CD4-positive, alpha-beta T cell treated with Interleukin-1 beta for 1 hour (primary cell): ENCODE measurements around the gene ADPRM.
"Not testable (repeated sequence)": the region's sequence is repeated elsewhere in the genome, so short reads cannot be mapped to it uniquely, and the experiment has no call there.

ENCODE experiments used
- DNase-seq, 2 donors: peaks; one replicate each; pipeline ENCODE4 v3.0.0-alpha.2; 2020 to 2022

ADPRM gene

GRCh38 chr17:10702574-10702973 lies 5.2 kb downstream of the ADPRM start:
- no peak for DNase-seq

DNA sequence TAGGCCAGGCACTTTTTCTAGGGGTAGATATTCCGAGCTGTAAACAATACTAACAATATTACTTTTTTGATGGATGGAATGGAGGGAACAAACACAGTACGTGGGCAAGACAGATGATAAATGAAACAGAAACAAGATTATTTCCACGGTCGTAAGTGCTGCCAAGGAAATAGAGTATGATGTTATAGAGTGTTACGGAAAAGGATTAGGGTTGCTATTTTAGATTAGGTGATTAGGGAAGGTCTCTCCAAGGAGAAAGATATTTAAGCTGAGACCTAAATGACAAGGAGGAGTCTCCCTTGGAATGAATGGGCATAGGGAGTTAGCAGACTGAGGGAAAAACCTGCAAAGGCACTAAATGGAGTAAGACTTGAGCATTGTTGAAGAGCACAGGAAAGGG lies 8.3 kb downstream of the ADPRM start:
- no peak for DNase-seq

DNA sequence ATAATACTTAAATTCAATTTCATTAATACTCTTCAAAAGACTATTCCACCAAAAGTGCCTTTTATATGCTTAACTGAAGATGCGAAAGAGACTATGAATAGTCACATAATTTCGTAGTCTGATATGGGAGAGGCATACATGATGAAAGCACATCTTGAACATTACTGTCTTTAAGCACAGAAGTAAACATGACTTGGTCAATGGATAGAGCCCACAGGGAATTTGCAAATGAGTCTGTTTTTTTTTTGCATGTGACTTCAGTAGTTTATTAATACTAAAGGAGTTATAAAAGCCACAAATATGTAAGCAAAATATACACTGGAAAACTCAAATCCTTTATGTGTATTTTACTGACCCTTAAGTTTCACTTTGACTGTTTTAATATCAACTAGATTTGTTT lies 15.9 kb downstream of the ADPRM start:
- DNase-seq, result no peak

DNA sequence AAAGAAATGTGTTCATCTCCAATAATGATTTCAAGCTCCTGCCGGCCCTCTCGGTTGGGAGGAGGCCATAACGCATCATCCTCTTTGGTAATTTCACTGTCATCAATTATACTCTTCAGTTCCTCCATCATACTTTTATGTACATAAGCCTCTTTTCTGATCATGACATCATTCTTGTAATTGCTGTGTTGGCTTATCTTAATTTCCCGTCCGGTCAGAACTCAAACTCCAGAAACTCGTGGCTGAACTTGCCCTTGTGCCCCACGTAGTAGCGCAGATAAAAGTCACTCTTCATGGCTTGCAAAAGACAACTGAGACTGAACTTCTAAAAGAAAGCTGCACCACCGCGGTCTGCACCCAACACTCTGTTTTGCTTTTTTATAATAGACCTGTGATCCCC lies 18.8 kb downstream of the ADPRM start:
- DNase-seq, result no peak

GRCh38 chr17:10718547-10718946 lies 21.2 kb downstream of the ADPRM start:
- no peak for DNase-seq

DNA sequence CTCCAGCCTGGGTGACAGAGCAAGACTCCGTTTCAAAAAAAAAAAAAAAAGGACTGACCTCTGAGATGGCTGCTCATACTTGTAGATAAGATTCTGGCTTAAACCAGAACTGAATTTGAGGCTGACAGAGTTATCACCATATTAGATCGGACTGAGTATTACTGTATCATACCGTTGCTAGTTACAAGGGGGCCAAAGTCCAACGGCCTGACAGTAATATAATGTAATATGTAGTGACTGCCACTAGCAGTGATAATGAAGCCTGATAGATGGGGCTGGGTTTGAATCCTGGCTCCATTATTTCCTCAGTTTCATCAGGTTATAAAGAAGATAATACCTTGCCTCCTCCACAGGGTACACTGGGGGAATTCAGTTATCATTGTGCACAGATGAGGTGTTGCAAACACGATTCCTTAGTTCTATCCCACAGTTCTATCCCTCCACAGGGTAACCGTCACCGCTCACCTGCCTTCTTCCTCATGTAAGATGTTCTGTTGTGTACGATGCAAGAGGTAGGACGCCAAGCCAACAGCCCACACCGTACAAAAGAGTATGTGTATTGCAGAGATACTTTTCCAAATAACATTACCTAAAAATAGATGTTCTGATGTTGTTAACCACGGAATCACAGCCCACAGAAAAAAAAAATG lies 27.3 kb downstream of the ADPRM start:
- no peak for DNase-seq

DNA sequence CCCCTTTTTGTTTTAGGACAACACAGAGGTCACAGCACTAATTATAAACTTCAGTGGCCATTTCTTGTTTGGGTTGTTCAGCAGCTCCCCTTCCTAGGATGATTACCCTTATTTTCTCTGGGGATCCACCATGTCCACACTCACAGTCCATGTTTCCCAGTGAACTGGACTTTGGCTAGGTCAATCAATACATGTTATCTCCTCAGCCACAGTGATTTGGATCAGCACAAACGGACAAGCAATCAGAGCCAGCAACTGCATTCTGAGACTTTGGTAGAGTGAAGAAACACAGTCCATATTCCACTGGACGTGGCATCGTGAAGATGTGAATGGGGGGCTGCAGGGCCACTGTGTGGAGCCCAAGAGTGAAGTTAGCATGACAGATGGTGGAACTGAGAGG lies 27.9 kb downstream of the ADPRM start:
- no peak for DNase-seq

DNA sequence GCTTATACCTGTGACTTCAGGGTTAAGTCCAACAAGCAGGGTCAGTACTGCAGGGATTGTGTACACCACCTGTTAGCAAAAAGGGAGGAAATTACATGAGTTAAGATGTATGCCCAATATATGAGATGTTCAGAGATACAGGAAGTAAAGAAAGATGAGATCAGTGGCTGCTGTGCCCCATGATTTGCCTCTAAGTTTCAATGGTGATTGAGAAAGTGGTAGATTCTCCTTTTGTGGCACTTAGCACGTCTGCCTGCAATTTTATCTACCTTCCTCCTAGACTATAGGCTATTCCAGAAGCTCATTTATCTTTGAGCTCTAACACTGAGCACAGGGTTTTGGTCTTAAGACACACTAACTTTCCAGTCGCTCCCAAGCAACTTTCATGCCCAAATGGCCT lies 28.8 kb downstream of the ADPRM start:
- no peak for DNase-seq

DNA sequence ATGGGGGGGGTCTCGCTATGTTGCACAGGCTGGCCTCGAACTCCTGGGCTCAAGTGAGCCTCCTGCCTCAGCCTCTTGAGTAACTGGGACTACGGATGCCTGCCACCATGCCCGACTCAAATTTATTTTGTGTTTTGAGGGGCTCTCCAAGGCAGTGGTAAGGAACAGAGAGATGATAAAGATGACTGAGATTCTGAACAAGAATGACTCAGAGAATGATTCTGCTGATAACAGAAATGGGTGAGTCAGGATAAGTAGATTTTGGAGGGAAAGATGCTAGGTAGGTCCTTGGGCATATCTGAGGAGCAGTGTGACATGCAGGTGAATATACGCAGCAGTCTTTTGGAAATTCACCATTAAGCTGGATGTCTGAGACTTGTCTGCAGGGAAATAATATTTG lies 29.8 kb downstream of the ADPRM start:
- no peak for DNase-seq

- DNase-seq, result no peak
Observed at GRCh38 chr17:10728331-10728892, 31.0 kb downstream of the ADPRM start.

DNA sequence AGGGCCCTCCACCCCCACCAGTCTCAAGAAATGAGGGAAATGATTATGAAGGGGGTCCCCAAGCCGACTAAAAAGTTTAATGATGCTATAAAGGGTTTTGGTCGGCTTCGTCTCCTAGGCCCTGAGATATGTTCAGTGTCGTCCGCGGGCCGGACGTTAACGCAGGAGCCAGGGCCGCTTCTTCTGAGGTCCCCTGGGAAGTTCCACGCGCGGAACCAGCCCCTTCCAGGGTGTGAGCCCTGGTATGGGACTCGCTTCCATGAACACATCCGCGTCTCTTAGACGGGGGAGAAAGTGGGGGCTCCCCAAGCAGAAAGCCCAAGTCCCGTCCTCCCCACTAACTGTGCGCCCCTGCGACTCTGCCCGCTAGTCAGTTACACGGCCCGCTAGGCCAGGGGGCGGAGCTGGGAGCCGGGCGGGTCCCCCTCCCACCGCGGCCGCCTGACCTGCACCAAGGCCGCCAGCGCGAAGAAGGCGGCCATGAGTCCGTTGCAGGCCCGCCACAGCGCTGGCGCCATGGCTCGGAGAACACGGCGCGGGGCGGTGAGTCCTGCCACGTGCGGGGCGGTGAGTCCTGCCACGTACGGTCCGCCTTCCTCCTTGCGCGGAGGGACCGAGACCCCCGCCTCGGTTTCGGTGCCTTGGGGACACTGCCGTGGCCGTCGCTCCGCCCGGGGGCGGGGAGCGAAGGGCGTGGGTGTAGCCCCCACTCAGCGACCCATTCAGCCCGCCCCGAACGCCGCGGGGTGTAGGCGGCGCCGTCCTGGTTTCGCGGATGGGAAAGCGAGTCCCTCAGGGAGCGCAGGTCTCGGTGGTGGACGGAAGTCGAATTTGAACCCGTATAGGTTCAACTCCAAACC lies 32.2 kb downstream of the ADPRM start, which contains the start of gene TMEM220:
Gene TMEM220 (minus strand): TSS at position 690 of the 860 bp plus-strand sequence. CDS start 172 bp downstream, at position 518.
- peak; percentile 28 to 48 for DNase-seq

DNA sequence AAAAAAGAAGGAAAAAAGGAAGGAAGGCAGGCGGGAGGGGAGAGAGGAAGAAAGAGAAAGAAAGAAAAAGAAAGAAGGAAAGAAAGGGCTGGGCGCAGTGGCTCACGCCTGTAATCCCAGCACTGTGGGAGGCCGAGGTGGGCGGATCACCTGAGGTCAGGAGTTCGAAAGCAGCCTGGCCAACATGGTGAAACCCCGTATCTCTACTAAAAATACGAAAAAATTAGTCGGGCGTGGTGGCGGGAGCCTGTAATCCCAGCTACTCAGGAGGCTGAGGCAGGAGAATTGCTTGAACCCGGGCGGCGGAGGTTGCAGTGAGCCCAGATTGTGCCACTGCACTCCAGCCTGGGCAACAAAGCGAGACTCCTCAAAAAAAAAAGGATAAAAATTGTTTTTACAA lies 32.9 kb downstream of the ADPRM start:
- peak in 1 of 2 donors; percentile 4 for DNase-seq

DNA sequence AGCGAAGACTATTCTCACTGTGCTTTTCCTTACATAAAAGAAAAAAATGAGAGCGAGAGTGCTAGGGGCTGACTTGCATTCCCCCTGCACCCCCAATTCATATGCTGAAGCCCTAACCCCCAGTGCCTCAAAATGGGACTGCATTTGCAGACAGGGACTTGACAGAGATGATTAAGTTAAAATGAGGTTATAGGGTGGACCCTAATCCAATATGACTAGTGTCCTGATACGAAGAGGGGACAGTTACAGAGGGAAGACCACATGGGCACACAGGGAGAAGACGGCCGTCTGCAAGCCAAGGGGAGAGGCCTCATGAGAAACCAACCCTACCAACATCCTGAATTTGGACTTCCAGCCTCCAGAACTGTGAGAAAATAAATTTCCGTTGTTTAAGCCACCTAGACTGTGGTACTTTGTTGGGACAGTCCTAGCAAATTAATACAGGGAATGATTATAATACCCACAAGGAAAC lies 34.0 kb downstream of the ADPRM start:
- no peak for DNase-seq

- DNase-seq, result not testable (repeated sequence)
Observed at GRCh38 chr17:10732121-10732520, 34.7 kb downstream of the ADPRM start.

GRCh38 chr17:10733666-10734065 lies 36.3 kb downstream of the ADPRM start:
- DNase-seq, result no peak

GRCh38 chr17:10735251-10735650 lies 37.9 kb downstream of the ADPRM start:
- DNase-seq, result no peak

GRCh38 chr17:10735821-10736220 lies 38.4 kb downstream of the ADPRM start:
- DNase-seq, result no peak

DNA sequence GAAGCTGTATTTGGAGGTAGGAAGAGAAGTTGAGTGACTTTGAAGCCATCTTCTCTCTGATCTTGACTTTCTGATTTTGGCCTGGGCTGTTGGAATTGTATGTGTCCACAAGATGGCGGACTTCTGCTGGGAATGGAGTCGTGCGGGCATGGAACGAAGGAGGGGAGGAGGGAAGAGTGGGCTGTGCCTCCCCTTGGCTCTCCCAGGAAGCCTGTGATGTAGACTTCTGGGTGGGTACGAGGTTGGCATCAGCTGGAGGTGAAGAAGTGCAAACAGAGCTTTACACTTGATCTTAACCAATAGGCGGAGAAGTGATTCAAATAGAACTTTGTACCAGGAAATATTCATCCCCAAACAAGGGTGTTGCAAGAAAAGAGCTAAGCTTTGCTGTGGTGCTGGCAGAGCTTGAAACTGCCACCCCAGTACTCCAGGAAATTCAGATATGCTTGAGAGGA lies 39.8 kb downstream of the ADPRM start:
- peak; percentile 16 to 38 for DNase-seq

- DNase-seq, result no peak
Observed at GRCh38 chr17:10737736-10738135, 40.3 kb downstream of the ADPRM start.

DNA sequence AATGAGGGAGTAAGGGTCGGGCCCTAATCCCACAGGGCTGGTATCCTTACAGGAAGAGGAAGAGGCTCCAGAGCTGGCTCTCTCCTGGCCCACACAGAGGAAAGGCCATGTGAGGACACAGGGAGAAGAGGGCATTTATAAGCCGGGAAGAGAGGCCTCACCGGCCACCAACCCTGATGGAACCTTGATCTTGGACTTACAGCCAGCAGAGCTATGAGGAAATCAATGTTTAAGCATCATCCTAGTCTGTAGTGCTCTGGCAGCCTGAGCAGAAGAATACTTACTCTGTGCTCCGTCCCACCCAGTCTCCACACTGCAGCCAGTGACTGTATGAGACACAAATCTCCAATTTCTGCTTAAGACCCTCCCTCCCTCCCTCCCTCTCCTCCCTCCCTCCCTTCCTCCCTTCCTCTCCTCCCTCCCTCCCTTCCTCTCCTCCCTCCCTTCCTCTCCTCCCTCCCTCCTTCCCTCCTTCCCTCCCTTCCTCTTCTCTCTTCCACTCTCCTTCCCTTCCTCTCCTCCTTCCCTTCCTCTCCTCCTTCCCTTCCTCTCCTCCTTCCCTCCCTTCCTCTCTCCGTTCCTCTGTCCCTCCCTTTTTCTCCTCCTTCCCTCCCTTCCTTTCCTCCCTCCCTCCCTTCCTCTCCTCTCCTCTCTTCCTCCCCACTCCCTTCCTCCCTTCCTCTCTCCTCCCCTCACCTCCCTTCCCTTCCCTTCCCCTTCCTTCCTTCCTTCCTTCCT lies 41.3 kb downstream of the ADPRM start:
- no peak for DNase-seq

DNA sequence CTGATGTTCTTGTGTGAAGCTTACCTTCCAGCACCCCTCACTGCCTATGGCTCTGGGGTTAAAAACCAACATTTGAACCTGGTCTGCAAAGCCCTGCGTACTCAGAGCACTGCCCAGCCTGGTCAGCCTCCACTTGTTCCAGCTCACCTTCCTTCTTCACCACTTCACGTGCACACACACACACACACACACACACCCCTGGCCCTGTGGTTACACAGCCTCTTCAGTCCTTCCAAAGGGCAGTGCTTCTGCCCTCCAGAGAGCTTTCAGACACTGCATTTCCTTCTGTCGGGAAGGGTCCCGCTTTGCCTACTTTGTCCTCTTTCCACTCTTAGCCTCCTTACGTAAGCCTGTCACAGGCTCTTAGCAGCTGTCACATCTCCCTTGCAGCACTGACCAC lies 42.0 kb downstream of the ADPRM start:
- no peak for DNase-seq

GRCh38 chr17:10741416-10742135 lies 44.2 kb downstream of the ADPRM start:
- DNase-seq, result no peak
